ENCODE data around the gene WDR59.

DNA sequence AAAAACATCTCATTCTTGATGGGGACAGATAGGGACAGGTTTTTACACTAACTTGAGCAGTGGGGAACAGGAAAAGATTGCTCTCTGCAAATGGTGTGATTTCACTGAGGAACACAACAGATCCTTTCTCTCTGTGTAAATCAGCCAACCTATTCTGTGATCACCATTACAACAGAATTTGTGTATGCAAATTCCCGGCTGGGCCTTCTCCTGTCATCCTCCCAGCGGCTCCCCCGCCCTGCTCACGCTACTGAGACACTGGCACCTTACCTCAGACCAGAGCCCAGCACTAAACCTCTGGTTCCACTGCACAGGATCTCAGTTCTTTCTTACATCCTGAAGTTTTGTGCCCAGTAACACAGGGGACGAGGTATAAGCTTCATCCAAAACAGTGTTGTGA lies 113.3 kb downstream of the WDR59 start:
- TF ChIP-seq, protein P1, sequence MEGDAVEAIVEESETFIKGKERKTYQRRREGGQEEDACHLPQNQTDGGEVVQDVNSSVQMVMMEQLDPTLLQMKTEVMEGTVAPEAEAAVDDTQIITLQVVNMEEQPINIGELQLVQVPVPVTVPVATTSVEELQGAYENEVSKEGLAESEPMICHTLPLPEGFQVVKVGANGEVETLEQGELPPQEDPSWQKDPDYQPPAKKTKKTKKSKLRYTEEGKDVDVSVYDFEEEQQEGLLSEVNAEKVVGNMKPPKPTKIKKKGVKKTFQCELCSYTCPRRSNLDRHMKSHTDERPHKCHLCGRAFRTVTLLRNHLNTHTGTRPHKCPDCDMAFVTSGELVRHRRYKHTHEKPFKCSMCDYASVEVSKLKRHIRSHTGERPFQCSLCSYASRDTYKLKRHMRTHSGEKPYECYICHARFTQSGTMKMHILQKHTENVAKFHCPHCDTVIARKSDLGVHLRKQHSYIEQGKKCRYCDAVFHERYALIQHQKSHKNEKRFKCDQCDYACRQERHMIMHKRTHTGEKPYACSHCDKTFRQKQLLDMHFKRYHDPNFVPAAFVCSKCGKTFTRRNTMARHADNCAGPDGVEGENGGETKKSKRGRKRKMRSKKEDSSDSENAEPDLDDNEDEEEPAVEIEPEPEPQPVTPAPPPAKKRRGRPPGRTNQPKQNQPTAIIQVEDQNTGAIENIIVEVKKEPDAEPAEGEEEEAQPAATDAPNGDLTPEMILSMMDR (IDR thresholded peaks at IDR 0.05): no peak
- TF ChIP-seq POLR2A (IDR thresholded peaks at IDR 0.05): no peak
